H1 (cell line): ENCODE data around the gene PRKCSH. TPM values are rescaled to one million over a fixed set of nuclear protein-coding genes. Genes with fewer than 3 reads are reported as not detected.

Experiments used
- CTCF ChIA-PET: fragments of 300-600 bp; sonication (Branson Sonifier 250); formaldehyde crosslinking; loops from one replicate; lab custom pipeline; 2021; ENCODE audit not compliant: partially characterized antibody; lab: Charles Lee
- POLR2A ChIA-PET: fragments of 300-600 bp; sonication (Branson Sonifier 250); formaldehyde crosslinking; loops from one replicate; lab custom pipeline; 2021; ENCODE audit warnings: inconsistent platforms; ENCODE audit not compliant: partially characterized antibody; lab: Charles Lee
- DNase-seq, 2 experiments: peaks; one replicate each; pipeline versions ENCODE4 v3.0.0 to v3.0.0-alpha.2; 2010 to 2022; ENCODE audit warnings: low spot score in 2 of 2, low read depth in 1 of 2, mixed read lengths in 1 of 2
- FAIRE-seq: peaks from 2 replicates; lab custom pipeline; 2011; peaks lifted over from hg19 to GRCh38; lab: Jason Lieb, UNC
- H2AFZ ChIP-seq: 2 replicates; pipeline ENCODE4 v1.8.1; 2012; ENCODE audit warnings: low read length, inconsistent platforms
- H2AK5ac ChIP-seq: 2 replicates; pipeline ENCODE4 v1.6.1; 2013; ENCODE audit warnings: low read depth, low read length
- H2BK120ac ChIP-seq: replicated peaks from 2 replicates; pipeline ENCODE3; 2013; ENCODE audit warnings: low read depth, low read length, inconsistent platforms
- H2BK12ac ChIP-seq: 2 replicates; pipeline ENCODE4 v1.6.1; 2013; ENCODE audit warnings: low read depth, low read length
- H2BK15ac ChIP-seq: 2 replicates; pipeline ENCODE4 v1.6.1; 2013; ENCODE audit warnings: low read length
- H2BK20ac ChIP-seq: 2 replicates; pipeline ENCODE4 v1.6.1; 2013; ENCODE audit warnings: low read length
- H2BK5ac ChIP-seq: 2 replicates; pipeline ENCODE4 v1.6.1; 2013; ENCODE audit warnings: low read depth, low read length
- H3K14ac ChIP-seq: 2 replicates; pipeline ENCODE4 v1.6.1; 2013; ENCODE audit warnings: inconsistent platforms; ENCODE audit not compliant: insufficient read length
- H3K18ac ChIP-seq: 2 replicates; pipeline ENCODE4 v1.6.1; 2013; ENCODE audit warnings: low read length; ENCODE audit errors: extremely low read depth
- H3K23ac ChIP-seq: 2 replicates; pipeline ENCODE4 v1.6.1; 2013; ENCODE audit warnings: inconsistent platforms; ENCODE audit not compliant: insufficient read length
- H3K23me2 ChIP-seq: 2 replicates; pipeline ENCODE4 v1.6.1; 2013; ENCODE audit warnings: low read depth, low read length
- H3K27ac ChIP-seq: 2 replicates; pipeline ENCODE4 v1.6.1; 2011; ENCODE audit warnings: low read depth, low read length, inconsistent platforms
- H3K27me3 ChIP-seq, 4 experiments: replicated peaks in 1 of 4; 1 replicate in 1 of 4; 2 replicates in 3 of 4; pipeline versions ENCODE4 v1.6.1 to v1.8.1; 2011 to 2013; ENCODE audit warnings: low read length in 3 of 4, mild to moderate bottlenecking in 3 of 4, inconsistent platforms in 2 of 4, mixed read lengths in 2 of 4, moderate library complexity in 1 of 4; ENCODE audit not compliant: control insufficient read depth in 3 of 4, insufficient read depth in 3 of 4; ENCODE audit errors: extremely low read depth in 1 of 4
- H3K36me3 ChIP-seq, 4 experiments: 2 replicates each; pipeline versions ENCODE4 v1.6.1 to v1.8.1; 2011 to 2013; ENCODE audit warnings: mild to moderate bottlenecking in 4 of 4, low read length in 3 of 4, moderate library complexity in 2 of 4, control low read depth in 1 of 4, inconsistent platforms in 1 of 4; ENCODE audit not compliant: insufficient read depth in 4 of 4, control insufficient read depth in 2 of 4
- H3K4ac ChIP-seq: replicated peaks from 2 replicates; pipeline ENCODE3; 2013; ENCODE audit warnings: low read length, low read depth, mixed read lengths, inconsistent platforms; ENCODE audit not compliant: insufficient read length
- H3K4me1 ChIP-seq, 4 experiments: replicated peaks in 1 of 4; 1 replicate in 1 of 4; 2 replicates in 3 of 4; pipeline versions ENCODE4 v1.6.1 to v1.8.1; 2011 to 2013; ENCODE audit warnings: low read length in 3 of 4, inconsistent platforms in 2 of 4, mixed read lengths in 1 of 4; ENCODE audit not compliant: insufficient read depth in 4 of 4, control insufficient read depth in 3 of 4
- H3K4me2 ChIP-seq, 2 experiments: 2 replicates each; pipeline versions ENCODE4 v1.6.1 to v1.8.1; 2011 to 2013; ENCODE audit warnings: low read depth in 2 of 2, low read length in 2 of 2, control low read depth in 1 of 2, inconsistent platforms in 1 of 2, mild to moderate bottlenecking in 1 of 2; ENCODE audit not compliant: insufficient read depth in 1 of 2
- H3K4me3 ChIP-seq, 4 experiments: fragments of 200-600, 300-600 bp in 1 of 4; sonication (generic), shearing (Covaris generic), sonication (Bioruptor Twin) in 1 of 4; 2 replicates each; pipeline versions ENCODE4 v1.5.1 to v1.8.1; 2011 to 2016; ENCODE audit warnings: low read length in 4 of 4, low read depth in 3 of 4, control low read depth in 2 of 4, inconsistent platforms in 2 of 4, mild to moderate bottlenecking in 2 of 4, mixed read lengths in 1 of 4, moderate library complexity in 1 of 4; ENCODE audit not compliant: insufficient read depth in 2 of 4; ENCODE audit errors: extremely low read depth in 1 of 4
- H3K56ac ChIP-seq: replicated peaks from 2 replicates; pipeline ENCODE3; 2013; ENCODE audit warnings: low read depth, mild to moderate bottlenecking, mixed read lengths, low read length, inconsistent platforms; ENCODE audit not compliant: insufficient read length
- H3K79me1 ChIP-seq: 2 replicates; pipeline ENCODE4 v1.6.1; 2013; ENCODE audit warnings: low read depth, low read length, control low read depth
- H3K79me2 ChIP-seq, 2 experiments: 2 replicates each; pipeline versions ENCODE4 v1.6.1 to v1.8.1; 2012 to 2013; ENCODE audit warnings: low read length in 2 of 2, mild to moderate bottlenecking in 2 of 2, inconsistent platforms in 1 of 2; ENCODE audit not compliant: insufficient read depth in 2 of 2, control insufficient read depth in 1 of 2
- H3K9ac ChIP-seq, 4 experiments: replicated peaks in 1 of 4; 1 replicate in 1 of 4; 2 replicates in 3 of 4; pipeline versions ENCODE4 v1.6.1 to v1.8.1; 2011 to 2013; ENCODE audit warnings: low read depth in 3 of 4, low read length in 3 of 4, control low read depth in 2 of 4, mild to moderate bottlenecking in 2 of 4, moderate library complexity in 2 of 4, inconsistent platforms in 1 of 4; ENCODE audit errors: extremely low read depth in 1 of 4
- H3K9me3 ChIP-seq, 2 experiments: 2 replicates each; pipeline versions ENCODE4 v1.6.1 to v1.8.1; 2012 to 2013; ENCODE audit warnings: mild to moderate bottlenecking in 2 of 2, moderate library complexity in 2 of 2, control low read depth in 1 of 2, inconsistent platforms in 1 of 2, low read depth in 1 of 2, low read length in 1 of 2, mixed read lengths in 1 of 2; ENCODE audit not compliant: insufficient read depth in 2 of 2
- H4K20me1 ChIP-seq, 2 experiments: replicated peaks in 1 of 2; 2 replicates each; pipeline versions ENCODE3 to v1.8.1; 2011 to 2013; ENCODE audit warnings: inconsistent platforms in 2 of 2, low read length in 2 of 2, mild to moderate bottlenecking in 1 of 2; ENCODE audit not compliant: insufficient read depth in 2 of 2, control insufficient read depth in 1 of 2
- H4K5ac ChIP-seq: 2 replicates; pipeline ENCODE4 v1.6.1; 2013; ENCODE audit warnings: low read length, low read depth, mixed read lengths, inconsistent platforms; ENCODE audit not compliant: insufficient read length
- H4K8ac ChIP-seq: 2 replicates; pipeline ENCODE4 v1.8.0; 2013; ENCODE audit warnings: mild to moderate bottlenecking, moderate library complexity, low read length, inconsistent platforms; ENCODE audit not compliant: insufficient read depth; ENCODE audit errors: extremely low read depth
- H4K91ac ChIP-seq: replicated peaks from 2 replicates; pipeline ENCODE3; 2013; ENCODE audit warnings: low read length, mixed read lengths, inconsistent platforms; ENCODE audit not compliant: insufficient read length
- GTF2F1 ChIP-seq: IDR thresholded peaks from 2 replicates; pipeline ENCODE4 v1.6.1; 2012; ENCODE audit warnings: low read depth, low read length, improper control_type of control experiment, borderline replicate concordance
- HDAC6 ChIP-seq: IDR thresholded peaks from one replicate; pipeline ENCODE4 v1.7.1; 2012; ENCODE audit warnings: low read depth, mild to moderate bottlenecking, inconsistent platforms, low read length, moderate library complexity
- POLR2AphosphoS5 ChIP-seq: IDR thresholded peaks from 2 replicates; pipeline ENCODE4 v1.6.1; 2011; ENCODE audit warnings: low read depth, low read length
- SP1 ChIP-seq: IDR thresholded peaks from 2 replicates; pipeline ENCODE4 v1.6.1; 2011; ENCODE audit warnings: low read depth, low read length
- WGBS, 2 experiments: shearing (Covaris generic) in 1 of 2; methylation state at CpG; one replicate each; pipeline versions ENCODE4 v1.1.6 to v1.1.7; 2013 to 2015; ENCODE audit warnings: low lambda C conversion rate in 2 of 2, mixed read lengths in 2 of 2, inconsistent platforms in 1 of 2, low coverage in 1 of 2, missing lambda C conversion rate in 1 of 2; ENCODE audit not compliant: insufficient replicate concordance in 2 of 2, insufficient coverage in 1 of 2, insufficient read length in 1 of 2; ENCODE audit errors: extremely low coverage in 1 of 2, missing lambda C conversion rate in 1 of 2; 5-methylcytosine and 5-hydroxymethylcytosine counted together
- polyA plus RNA-seq, 7 experiments: library from polyadenylated mRNA; depleted of rRNA in 3 of 7; stranded (reverse) in 5 of 7; unstranded in 2 of 7; fragments of >200 nt in 5 of 7; fragments of 200-250 nt in 2 of 7; gene quantifications; 1 replicate in 5 of 7; 2 replicates in 1 of 7; 4 replicates in 1 of 7; pipeline versions ENCODE4 v1.2.1 to v1.2.3, GENCODE V29; 2011 to 2013; ENCODE audit warnings: missing spikeins in 2 of 7, mixed read lengths in 2 of 7
- total RNA-seq: library from RNA; stranded (reverse); fragmentation: NEBNext Ultra II Directional; extraction: Animal tissue kit (Norgen Biotek cat#: 25700); gene quantifications from 2 replicates; pipeline ENCODE4 v1.2.1, GENCODE V29; 2021
- TF ChIP-seq, protein P1 (sequence below): IDR thresholded peaks from 2 replicates; pipeline ENCODE4 v1.6.1; 2012; ENCODE audit warnings: inconsistent platforms

Gene PRKCSH
- total and polyA plus RNA-seq, 2 of the 8 experiments (the other 6 are each of a cell fraction or from before 2014, with no cell fraction given), result 97.2 to 337 TPM

DNA sequence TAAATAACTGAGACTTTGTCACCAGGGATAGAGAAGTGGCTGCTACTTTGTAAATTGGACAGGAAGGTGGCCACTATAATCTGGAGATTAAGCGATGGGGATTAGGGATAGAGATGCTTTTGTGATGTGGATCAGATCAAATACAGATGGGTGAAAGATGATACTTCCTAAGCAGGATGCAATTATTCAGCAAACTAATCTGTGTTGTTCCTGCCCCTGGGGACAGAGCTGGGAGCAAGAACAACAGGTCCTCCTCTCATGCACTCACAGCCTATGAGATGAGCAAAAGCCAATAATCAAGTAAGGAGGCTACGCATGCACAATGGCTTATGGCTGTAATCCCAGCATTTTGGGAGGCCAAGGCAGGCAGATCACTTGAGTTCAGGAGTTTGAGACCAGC lies 20.9 kb upstream of the PRKCSH start:
- no peak overlapping the region for H3K23ac ChIP-seq
- no peak overlapping the region for H2BK120ac ChIP-seq
- FAIRE-seq, result no peak
- peaks cover 0 to 3% (median 1%) of the 10 kb centered on the region in 4 experiments; a peak in 3 of 8 replicates for H3K36me3 ChIP-seq
- H3K9me3 ChIP-seq, result no peaks in the 10 kb centered on the region
- no peak overlapping the region for H2AFZ ChIP-seq
- H3K4me2 ChIP-seq, result no peak overlapping the region
- no peak overlapping the region for H3K27ac ChIP-seq
- peaks cover 0 to 2% of the 10 kb centered on the region in 2 experiments for H4K20me1 ChIP-seq
- H4K8ac ChIP-seq, result no peak overlapping the region
- CTCF ChIA-PET, result interaction anchor here (13.7 kb wide), 1 partner anchor 33 kb away, joined by 197 read pairs; the partner anchor contains the start of genes EPOR and SWSAP1
- POLR2A ChIA-PET, result no interaction called here
- H2BK12ac ChIP-seq, result no peak overlapping the region
- H3K4me1 ChIP-seq, result peaks cover 0 to 6% (median 0%) of the 10 kb centered on the region in 4 experiments; a peak in 1 of 7 replicates
- H3K79me2 ChIP-seq, result no peaks in the 10 kb centered on the region
- H3K23me2 ChIP-seq, result peaks cover 14% of the 10 kb centered on the region; the same call in 1 of the 2 replicates
- H3K56ac ChIP-seq, result no peak overlapping the region
- TF ChIP-seq HDAC6 (no peak), POLR2AphosphoS5 (no peak), GTF2F1 (no peak), SP1 (no peak)
- TF ChIP-seq, protein P1, sequence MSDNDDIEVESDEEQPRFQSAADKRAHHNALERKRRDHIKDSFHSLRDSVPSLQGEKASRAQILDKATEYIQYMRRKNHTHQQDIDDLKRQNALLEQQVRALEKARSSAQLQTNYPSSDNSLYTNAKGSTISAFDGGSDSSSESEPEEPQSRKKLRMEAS, result no peak
- H3K18ac ChIP-seq, result no peak overlapping the region
- H3K4me3 ChIP-seq, result no peak overlapping the region
- H2BK20ac ChIP-seq, result no peak overlapping the region
- H2AK5ac ChIP-seq, result no peak overlapping the region
- no peak overlapping the region for H3K9ac ChIP-seq
- H3K27me3 ChIP-seq, result no peaks in the 10 kb centered on the region; a peak in 1 of 7 replicates
- H2BK15ac ChIP-seq, result no peak overlapping the region
- H2BK5ac ChIP-seq, result no peak overlapping the region
- no peak overlapping the region for H3K4ac ChIP-seq
- H3K14ac ChIP-seq, result no peak overlapping the region
- no peak overlapping the region for H4K5ac ChIP-seq
- DNase-seq, result no peak
- WGBS, 2 experiments, result 100% methylated on average over 2 of the region's 2 CpGs; no CpG with 5 or more reads in 1 of the 2 experiments
- H3K79me1 ChIP-seq, result peaks cover 2% of the 10 kb centered on the region; the same call in 1 of the 2 replicates
- H4K91ac ChIP-seq, result no peak overlapping the region
